ENCODE measurements around the gene CASZ1.

Gene CASZ1

DNA sequence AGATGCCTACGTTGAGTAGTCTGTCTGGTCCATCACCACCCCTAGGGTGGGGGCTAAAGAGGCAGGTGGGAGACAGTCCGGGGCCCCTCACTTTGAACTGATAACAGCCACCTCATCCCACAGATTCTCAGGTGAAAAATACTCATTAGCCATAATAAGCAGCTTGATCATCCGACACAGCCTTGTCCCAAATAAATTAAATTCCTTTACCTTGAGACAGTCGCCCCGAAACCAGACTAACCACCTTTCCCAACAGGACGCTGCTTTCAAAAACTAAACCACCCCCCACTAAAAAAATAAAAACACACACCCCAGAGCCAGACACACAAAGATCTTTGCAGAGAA lies 103.3 kb downstream of the CASZ1 start:
- no peaks in the 10 kb centered on the region for H3K36me3 ChIP-seq (ENCODE audit: low read length)
- H3K9me3 ChIP-seq (ENCODE audit: insufficient read depth, low read length) = no peaks in the 10 kb centered on the region
- peak overlapping the region; percentile 91 for H3K4me2 ChIP-seq (ENCODE audit: low read depth, low read length, poor library complexity, severe bottlenecking)
- H3K79me2 ChIP-seq (ENCODE audit: insufficient read depth, low read length) = no peaks in the 10 kb centered on the region
- no peaks in the 10 kb centered on the region for H3K27me3 ChIP-seq (ENCODE audit: low read length)
- peaks cover 6% of the 10 kb centered on the region; the same call in 1 of the 2 replicates for H3F3A ChIP-seq (ENCODE audit: insufficient read depth)
- H3K4me3 ChIP-seq (ENCODE audit: insufficient read depth, low read length, poor library complexity, severe bottlenecking) = no peak overlapping the region
- H3K27ac ChIP-seq (ENCODE audit: low read depth, low read length) = no peak overlapping the region
- TF ChIP-seq, protein P1, sequence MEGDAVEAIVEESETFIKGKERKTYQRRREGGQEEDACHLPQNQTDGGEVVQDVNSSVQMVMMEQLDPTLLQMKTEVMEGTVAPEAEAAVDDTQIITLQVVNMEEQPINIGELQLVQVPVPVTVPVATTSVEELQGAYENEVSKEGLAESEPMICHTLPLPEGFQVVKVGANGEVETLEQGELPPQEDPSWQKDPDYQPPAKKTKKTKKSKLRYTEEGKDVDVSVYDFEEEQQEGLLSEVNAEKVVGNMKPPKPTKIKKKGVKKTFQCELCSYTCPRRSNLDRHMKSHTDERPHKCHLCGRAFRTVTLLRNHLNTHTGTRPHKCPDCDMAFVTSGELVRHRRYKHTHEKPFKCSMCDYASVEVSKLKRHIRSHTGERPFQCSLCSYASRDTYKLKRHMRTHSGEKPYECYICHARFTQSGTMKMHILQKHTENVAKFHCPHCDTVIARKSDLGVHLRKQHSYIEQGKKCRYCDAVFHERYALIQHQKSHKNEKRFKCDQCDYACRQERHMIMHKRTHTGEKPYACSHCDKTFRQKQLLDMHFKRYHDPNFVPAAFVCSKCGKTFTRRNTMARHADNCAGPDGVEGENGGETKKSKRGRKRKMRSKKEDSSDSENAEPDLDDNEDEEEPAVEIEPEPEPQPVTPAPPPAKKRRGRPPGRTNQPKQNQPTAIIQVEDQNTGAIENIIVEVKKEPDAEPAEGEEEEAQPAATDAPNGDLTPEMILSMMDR (IDR thresholded peaks at IDR 0.05; ENCODE audit: insufficient read depth, low read length, poor library complexity, severe bottlenecking) = no peak
- no peak for TF ChIP-seq EZH2phosphoT487 (conservative IDR thresholded peaks at IDR 0.05; ENCODE audit: low read length)
- H3K9ac ChIP-seq (ENCODE audit: low read length) = peak overlapping the region; percentile 59; the same call in 1 of the 2 replicates
- peaks cover 3% of the 10 kb centered on the region; the same call in 1 of the 2 replicates for H4K20me1 ChIP-seq (ENCODE audit: low read depth, low read length)
- no peaks in the 10 kb centered on the region for H3K9me2 ChIP-seq (replicated peaks; ENCODE audit: insufficient read depth, low read length)
- no peak overlapping the region for H2AFZ ChIP-seq (ENCODE audit: low read depth, low read length, severe bottlenecking)

DNA sequence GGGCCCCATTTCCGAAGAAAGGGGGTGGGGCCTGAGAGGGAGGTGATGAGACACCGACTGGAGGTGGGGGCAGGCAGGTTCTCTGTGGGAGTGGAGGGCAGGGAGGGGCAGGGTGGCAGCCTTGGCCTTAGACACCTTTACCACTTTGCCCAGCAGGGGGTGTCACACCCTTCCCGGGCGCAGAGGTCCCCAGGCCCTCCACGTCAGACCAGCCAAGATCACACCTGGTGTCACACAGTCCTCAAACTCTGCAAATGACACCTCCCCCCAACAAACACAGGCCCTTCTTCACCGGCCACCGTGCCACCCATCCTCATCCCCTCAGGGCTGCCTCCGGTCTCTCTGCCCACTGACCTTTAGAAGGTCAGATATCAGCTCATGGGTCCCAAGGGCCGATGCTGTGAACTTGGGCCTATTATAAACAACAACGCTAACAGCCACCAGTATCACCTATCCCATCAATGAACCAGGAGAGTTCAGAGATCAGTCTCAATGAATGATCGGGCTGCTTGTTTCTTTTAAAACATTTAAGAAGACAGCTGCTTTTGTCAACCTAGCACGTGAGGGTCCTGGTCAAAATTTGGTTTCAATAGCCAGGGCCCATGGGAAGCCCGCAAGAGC lies 103.9 kb downstream of the CASZ1 start:
- H4K20me1 ChIP-seq (ENCODE audit: low read depth, low read length) = peaks cover 3% of the 10 kb centered on the region; the same call in 1 of the 2 replicates
- peaks cover 6% of the 10 kb centered on the region; the same call in 1 of the 2 replicates for H3F3A ChIP-seq (ENCODE audit: insufficient read depth)
- no peak overlapping the region for H3K27ac ChIP-seq (ENCODE audit: low read depth, low read length)
- H3K4me3 ChIP-seq (ENCODE audit: insufficient read depth, low read length, poor library complexity, severe bottlenecking) = no peak overlapping the region
- no peaks in the 10 kb centered on the region for H3K79me2 ChIP-seq (ENCODE audit: insufficient read depth, low read length)
- H3K9ac ChIP-seq (ENCODE audit: low read length) = no peak overlapping the region
- no peaks in the 10 kb centered on the region for H3K9me3 ChIP-seq (ENCODE audit: insufficient read depth, low read length)
- no peak overlapping the region for H3K4me2 ChIP-seq (ENCODE audit: low read depth, low read length, poor library complexity, severe bottlenecking)
- H3K9me2 ChIP-seq (replicated peaks; ENCODE audit: insufficient read depth, low read length) = no peaks in the 10 kb centered on the region
- no peaks in the 10 kb centered on the region for H3K27me3 ChIP-seq (ENCODE audit: low read length)
- no peaks in the 10 kb centered on the region for H3K36me3 ChIP-seq (ENCODE audit: low read length)
- TF ChIP-seq EZH2phosphoT487 (conservative IDR thresholded peaks at IDR 0.05; ENCODE audit: low read length) = no peak
- TF ChIP-seq, protein P1 (IDR thresholded peaks at IDR 0.05; ENCODE audit: insufficient read depth, low read length, poor library complexity, severe bottlenecking) = peak; percentile 71
- H2AFZ ChIP-seq (ENCODE audit: low read depth, low read length, severe bottlenecking) = no peak overlapping the region

DNA sequence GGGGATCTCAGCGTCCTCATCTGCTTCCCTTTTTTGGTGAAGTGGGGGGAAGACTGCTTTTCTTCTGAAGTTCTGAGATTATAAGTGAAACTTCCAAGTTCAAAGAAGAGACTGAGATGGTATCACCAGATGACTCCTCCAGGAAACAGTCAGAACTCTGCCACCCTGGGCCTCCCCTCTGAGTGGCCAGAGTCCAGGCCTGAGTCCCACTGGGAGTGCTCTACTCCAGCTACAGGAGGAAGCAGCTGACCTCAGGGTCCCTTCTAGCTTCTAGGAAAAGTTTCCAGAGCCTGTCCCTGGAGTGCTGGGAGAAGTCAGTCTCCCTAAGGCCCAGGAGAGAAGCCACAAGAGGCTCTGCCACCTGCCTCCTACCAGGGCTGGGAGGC lies 104.7 kb downstream of the CASZ1 start:
- Histone ChIP-seq H3K9ac (ENCODE audit: low read length) (no peak overlapping the region), H3K27me3 (ENCODE audit: low read length) (no peaks in the 10 kb centered on the region), H3F3A (ENCODE audit: insufficient read depth) (peaks cover 6% of the 10 kb centered on the region; the same call in 1 of the 2 replicates), H3K79me2 (ENCODE audit: insufficient read depth, low read length) (no peaks in the 10 kb centered on the region), H3K4me2 (ENCODE audit: low read depth, low read length, poor library complexity, severe bottlenecking) (no peak overlapping the region), H3K36me3 (ENCODE audit: low read length) (no peaks in the 10 kb centered on the region), H3K9me3 (ENCODE audit: insufficient read depth, low read length) (no peaks in the 10 kb centered on the region), H3K27ac (ENCODE audit: low read depth, low read length) (no peak overlapping the region), H3K9me2 (replicated peaks; ENCODE audit: insufficient read depth, low read length) (no peaks in the 10 kb centered on the region), H4K20me1 (ENCODE audit: low read depth, low read length) (peaks cover 3% of the 10 kb centered on the region; the same call in 1 of the 2 replicates), H3K4me3 (ENCODE audit: insufficient read depth, low read length, poor library complexity, severe bottlenecking) (no peak overlapping the region), H2AFZ (ENCODE audit: low read depth, low read length, severe bottlenecking) (no peak overlapping the region)
- no peak for TF ChIP-seq EZH2phosphoT487 (conservative IDR thresholded peaks at IDR 0.05; ENCODE audit: low read length)
- TF ChIP-seq, protein P1 (IDR thresholded peaks at IDR 0.05; ENCODE audit: insufficient read depth, low read length, poor library complexity, severe bottlenecking) = no peak
